Stimulated activated CD4-positive, alpha-beta T cell treated with anti-CD3 and anti-CD28 coated beads, TNF-alpha, amount 100 ng/mL, for 48 hours (primary cell): ENCODE measurements around the gene CTNNA2.

Experiments used
- DNase-seq, 3 donors: peaks; one replicate each; pipeline ENCODE4 v3.0.0-alpha.2; 2020; ENCODE audit warnings: low read depth in 3 of 3

CTNNA2 gene

DNA sequence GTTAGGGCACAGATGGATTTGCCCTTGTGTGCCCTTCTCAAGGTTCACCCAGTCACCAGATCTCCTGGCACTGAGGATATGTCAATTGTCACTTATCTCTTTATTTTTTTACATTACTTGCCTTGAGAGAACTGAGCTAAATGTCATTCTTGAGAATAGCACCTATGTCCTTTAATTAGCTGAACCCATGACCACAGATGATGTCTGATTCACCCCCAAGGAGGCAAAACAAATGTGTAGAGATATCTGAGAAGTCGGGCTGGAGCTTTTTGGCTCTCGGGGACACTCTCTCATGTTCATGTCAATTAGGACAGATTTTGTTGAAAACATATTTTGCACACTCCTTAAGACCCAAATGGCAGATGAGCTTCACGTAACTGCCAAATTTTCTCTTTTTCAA, 963.1 kb downstream of the CTNNA2 start:
- DNase-seq, result no peak

DNA sequence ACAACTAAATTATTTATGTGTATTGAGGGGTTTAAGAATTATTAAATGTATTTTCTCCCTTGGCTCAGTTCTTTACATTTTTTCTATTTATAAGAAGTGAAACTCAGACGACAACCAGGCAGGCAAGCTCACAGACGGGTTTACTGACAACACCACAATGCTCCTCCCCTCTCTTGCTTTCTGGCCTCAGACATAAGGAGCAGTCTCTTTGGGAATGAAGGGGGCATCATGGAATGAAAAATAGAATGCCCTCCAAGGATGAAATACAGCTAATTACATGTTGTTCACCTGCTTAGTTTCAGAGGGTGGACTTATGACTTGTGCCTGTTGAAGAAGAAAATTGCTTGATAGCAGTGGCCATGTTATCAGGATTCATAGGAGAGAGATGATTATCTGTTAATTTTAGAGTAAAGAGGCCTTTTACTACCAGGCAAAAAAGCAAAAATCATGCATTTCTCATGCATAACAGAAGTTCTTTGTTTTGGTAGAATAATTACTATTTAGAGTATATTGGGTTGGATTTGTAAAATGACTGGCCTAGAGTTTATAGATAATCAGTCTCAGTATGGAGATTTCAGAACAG, 963.8 kb downstream of the CTNNA2 start:
- no peak for DNase-seq

DNA sequence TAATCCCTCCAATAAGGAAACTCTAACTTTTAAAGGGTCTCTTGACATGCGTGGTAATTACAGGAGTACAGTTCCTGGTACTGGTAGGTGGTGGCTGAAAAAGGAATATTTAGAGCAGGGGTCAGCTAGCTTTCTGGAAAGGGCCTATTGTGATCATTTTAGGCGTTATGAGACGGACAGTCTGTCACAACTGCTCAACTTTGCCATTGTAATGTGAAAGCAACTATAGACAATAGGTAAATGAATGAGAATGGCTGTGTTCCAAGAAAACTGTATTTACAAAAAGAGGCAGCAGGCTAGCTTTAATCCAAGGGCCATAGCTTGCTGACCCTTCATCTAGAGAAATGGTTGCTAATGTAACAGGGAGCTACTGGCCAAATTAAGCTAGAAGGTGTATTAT, 969.4 kb downstream of the CTNNA2 start:
- DNase-seq, result no peak

DNA sequence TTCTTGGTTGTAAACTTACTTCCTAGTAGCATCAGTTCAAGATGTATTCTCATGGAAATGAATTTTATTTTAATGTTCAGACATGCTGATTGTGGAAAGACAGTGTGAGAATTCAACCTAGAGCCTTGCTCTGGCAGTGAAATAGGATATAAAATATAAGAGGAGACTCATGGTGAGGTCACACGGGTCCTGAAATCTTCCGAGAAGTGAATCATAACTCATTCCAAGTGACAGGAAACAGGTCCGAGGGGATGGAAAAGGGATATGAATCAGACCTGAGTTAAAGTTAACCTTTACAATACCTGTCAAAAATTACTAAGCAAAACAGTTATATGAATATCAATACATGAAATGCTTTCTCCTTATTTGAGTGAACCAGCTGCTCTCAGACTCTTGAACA, 976.9 kb downstream of the CTNNA2 start:
- DNase-seq, result no peak

DNA sequence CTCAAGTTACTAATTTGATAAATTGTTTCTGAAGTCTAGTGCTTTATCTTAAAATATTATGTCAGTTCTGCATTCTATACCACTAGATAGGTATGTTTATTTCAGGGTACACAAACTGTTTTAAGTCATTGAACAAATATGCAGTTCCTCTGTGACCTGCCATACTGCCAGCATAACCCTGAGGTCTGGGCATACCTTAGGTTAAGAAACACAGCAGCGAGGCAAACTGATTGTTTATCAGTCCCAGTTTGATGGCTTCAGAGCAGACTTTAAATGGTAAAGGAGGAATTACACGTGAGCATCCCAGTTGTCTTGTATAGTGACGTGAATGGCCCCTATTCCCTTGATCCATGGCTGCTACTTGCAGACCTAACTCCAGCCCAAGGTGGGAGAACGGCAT, 978.1 kb downstream of the CTNNA2 start:
- no peak for DNase-seq

DNA sequence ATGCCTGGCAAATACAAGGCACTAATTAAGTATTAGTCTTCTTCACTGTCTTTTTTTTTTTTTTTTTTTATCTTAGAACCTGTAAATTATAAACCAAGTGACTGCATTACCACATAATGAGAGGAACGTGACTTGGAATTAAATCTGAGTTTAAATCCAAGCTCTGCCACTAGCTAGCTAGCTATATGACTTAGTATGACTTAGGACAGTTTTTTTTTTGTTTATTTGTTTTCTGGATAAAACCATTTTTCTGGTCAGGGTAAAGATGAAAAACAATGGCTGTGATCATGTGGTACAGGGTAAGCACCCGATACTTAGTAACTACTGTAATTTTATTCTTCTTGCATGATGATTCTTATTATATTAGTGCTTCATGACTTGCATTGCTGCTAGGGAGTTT, 983.5 kb downstream of the CTNNA2 start:
- no peak for DNase-seq

DNA sequence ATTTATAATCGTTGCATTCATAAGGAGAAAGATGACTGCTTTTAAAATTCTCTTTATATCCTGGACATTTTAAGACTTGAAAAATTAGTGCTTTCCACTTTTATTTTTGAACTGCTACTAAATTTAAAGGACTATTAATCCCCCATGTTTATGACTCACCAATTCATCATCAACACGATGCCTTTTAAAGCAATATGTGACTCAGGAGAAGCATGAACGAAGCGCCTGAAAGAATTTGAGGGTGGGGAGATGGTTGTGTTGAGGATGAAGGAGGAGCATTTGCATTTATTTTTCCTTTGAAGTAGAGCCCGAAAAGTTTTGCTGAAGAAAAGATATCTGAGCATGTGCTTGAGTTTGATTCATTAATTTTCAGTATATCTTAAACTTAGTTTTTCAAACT, 983.9 kb downstream of the CTNNA2 start:
- DNase-seq, result no peak

DNA sequence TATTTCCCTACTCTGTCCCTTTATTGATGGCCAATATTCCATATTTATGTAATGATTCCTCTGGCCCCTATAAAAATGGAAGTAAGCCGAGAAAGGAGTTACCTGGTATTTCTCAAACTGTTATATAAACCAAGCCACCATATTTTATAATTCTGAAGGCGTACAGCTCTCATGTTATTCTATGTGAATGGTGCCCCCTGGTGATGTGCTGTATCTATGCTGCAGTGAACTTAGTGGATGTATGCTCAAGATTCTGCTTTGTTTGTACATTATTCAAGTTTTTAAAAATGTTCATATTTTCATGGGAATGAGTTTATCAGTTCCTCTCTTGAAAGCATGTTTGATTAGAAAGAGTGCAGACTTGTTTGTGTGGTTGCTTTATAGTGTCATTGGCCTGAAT, 986.2 kb downstream of the CTNNA2 start:
- no peak for DNase-seq

DNA sequence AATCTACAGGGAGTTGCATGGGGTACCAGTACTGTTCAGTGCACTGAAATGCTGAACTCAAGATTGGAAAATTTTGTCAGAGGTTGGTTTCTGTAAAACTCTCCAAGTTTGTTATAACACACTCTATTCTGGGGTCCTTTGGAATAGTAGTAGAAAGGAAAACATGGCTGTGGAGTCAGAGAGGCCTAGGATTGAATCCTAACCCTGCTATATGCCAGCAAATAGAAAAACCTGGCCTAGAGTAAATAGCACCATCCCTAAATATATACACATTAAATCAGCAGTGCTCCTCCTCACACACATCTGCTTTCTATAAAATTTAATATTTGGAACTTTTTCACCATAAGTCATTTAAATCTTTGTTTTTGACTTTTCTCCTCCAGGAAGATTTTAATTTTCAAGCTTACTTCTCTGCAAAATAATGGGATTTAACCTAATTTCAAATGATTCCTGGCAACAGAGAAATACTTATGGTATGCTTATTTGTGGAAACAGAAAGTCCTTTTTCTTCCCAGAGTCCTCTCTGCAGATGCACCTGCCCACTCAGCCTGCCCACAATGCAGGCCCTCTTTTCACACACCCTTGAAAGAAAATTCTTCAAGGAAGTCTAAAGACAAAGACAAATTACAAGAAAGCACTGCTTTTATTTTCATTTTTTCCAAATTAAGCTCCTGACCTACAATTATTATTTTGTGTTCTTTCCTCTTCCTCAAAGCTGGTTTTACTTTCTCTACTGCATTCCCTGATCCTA, 989.2 kb downstream of the CTNNA2 start:
- DNase-seq, result no peak

DNA sequence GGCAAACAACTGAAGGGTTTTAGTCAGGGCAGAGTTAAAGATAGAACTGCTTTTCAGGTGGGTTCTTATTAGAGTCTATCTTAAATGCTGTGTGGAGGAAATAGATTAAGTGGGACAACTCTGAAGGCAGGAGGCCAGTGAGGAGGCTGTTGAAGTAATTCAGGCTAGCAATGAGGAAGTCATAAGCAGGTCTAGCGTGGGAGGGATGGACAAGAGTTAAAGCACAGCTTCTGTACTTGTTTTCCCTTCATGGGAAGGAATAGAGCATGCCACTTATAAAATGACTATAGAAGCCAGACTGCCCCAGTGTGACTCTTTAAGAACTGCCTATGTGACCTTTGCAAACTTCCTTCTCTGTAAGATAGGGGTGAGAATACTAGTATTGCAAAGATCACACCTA, 993.7 kb downstream of the CTNNA2 start:
- no peak for DNase-seq

DNA sequence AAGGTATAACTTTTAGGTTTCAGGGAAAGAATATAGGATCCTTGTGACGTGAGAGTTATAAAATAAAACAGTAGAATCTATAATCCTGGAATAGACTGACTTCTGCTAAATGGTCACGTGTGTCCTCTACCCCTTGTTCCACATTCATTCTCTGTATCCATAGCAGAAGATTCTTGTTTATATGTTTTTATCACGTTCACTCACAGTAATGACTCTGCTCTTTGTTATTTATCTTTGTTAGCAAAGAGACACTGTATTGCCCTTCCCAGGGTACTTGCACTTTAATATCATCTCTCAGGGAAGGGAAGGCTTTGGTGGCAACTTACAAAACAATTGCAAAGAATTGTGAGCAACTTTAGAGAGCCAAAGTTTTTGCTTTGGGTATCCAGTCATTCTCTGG, 997.9 kb downstream of the CTNNA2 start:
- DNase-seq, result no peak

DNA sequence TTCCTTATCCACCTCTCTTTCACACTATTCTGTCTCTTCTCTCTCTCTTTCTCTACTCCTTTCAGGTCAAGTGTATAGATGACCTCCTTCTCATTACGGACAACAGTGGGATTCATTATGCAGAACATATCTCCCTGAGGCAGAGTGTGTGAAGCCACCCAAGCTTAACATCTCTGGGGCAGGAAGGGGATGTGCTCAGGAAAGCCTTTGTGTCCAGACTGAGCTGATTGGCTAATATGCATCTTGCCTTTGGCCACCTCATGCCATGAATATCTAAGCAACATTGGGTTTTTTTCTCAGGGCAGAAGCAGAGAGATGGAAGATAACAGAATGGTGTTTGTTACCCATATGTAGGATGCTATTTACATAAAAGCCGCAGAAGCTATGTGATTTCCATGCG, 1003.1 kb downstream of the CTNNA2 start:
- no peak for DNase-seq

DNA sequence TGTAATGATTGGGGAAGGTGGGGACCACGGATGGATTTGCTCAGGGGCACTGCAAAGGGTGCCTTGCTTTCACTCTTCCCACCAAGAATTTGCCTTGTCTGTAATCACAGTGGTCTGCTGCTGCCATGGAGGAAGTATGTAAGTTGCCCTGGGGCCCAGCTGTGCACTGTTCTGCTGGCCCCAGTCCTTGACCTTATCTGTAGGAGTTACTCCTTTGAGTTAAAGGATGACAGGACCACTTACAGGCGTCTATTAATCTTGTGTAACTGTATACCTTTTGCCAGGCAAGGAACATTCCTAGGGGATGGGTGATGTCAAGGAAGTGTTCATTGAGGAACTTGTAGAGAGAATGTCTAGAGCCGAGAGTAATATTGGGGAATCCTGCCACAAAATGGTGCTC, 1004.5 kb downstream of the CTNNA2 start:
- no peak for DNase-seq

DNA sequence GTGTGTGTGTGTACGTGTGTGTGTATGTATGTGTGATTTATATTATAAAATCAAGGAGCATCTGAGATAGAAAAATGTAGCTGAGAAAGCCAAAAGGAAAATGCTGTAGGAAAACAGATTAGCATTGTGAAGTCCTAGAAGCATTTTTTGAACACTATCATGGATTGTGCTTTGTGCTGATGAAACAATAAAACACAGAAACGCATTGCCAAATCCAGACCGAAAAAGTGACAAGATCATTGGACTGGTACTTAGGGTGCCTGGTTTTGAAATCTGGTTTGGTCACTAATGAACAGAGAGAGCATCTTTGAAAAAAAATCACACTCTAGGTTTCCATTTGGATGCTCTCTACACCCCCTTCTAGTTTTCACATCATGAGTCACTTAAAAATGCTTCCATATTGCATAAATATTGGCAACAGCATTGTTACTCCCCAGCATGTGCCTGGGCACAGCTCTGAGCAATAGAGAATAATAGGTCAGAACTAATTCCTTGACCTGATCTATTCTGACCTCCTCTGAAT, 1006.3 kb downstream of the CTNNA2 start:
- no peak for DNase-seq

DNA sequence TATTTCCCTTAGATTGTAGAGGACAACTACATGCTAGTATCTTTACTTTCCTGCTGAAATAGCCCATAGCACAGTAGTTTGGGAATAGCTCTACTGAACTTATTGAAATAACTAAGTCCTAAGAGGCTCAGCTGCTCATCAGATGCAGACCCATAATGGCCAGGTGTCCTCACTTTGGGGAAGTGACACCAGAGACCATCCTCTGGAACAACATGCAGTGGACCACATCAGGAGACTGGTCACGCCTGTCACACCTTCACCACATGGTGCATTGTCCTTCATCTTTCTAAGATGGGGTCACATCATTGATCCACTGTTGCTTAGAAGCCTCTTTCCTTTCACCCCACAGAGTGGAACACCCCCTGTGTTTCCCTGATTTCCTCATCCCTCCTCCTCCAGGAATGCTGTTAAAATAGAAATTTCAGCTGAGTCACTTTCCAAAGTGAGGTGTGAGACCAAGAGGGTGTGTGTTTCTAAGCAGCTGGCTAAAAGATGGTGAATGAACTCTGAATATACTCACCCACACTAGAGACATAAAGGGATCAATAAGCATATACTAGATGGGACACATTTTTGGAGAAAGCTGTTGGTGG, 1006.9 kb downstream of the CTNNA2 start:
- no peak for DNase-seq

DNA sequence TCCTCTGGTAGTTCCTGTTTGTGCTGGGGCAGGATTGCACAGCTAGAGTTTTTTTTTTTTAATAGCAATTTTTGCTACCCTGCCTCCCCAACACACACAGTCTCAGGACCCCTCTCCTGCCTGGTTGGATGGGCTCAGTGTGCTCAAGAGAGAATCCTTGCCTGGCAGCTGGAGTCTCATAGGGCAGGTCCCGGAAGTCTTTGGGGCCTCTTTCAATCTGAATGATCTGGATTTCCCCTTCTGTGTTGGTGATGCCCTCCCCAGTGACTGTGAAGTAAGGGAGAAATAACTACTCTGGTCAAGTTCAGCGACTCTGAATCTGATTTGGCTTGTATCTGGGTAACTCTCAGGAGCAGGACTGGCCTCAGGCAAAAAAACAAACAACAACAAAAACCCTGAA, 1012.3 kb downstream of the CTNNA2 start:
- DNase-seq, result no peak

DNA sequence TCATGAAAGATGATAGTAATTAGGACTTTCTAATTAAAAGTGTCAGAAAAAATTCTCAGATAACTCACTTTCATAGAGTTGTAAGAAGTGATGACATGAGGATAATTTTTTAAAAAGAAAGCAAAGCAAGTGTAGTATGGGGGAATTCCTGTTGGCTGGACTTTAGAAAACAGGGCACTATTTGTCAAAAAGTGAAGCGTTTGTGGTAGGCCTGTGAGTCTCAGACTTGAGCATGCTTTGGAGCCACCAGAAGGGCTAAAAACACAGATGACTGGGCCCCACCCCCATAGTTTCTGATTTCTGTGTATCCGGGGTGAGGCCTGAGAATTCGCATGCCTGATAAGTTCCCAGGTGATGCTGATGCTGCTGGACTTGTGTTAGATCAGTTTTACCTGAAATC, 1014.3 kb downstream of the CTNNA2 start:
- DNase-seq, result no peak

DNA sequence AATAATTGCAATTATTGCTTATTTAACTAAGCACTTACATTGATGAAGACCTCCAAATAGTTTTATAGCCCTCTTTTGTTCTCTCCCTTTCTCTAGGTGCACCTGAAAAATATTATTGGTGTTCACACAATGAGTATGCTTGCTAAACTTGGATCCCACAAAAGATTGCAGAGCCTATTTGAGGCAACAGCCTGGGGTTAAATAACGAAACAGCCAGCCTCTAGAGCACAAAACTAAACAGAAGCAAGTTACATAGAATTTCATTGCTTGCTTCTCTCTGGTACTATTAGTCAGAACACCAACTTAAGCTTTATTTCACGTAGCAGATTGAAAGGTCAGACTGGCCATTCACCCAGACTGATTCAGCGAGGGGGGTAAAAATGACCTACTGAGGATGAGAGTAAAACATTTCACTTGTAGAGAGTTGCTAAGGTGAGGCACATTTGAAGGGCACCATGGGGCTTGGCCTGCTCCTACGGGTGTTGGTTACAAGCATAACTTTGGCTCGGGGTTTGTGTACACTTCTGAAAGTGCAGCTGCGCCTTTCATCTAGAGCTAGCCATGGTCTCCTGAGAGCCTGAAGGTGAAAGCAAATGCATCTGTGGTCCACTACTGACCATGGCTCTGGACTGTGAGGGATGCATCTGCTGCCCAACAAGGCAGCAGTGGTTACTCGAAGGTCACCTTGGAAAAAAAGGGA, 1016.8 kb downstream of the CTNNA2 start:
- DNase-seq, result no peak

DNA sequence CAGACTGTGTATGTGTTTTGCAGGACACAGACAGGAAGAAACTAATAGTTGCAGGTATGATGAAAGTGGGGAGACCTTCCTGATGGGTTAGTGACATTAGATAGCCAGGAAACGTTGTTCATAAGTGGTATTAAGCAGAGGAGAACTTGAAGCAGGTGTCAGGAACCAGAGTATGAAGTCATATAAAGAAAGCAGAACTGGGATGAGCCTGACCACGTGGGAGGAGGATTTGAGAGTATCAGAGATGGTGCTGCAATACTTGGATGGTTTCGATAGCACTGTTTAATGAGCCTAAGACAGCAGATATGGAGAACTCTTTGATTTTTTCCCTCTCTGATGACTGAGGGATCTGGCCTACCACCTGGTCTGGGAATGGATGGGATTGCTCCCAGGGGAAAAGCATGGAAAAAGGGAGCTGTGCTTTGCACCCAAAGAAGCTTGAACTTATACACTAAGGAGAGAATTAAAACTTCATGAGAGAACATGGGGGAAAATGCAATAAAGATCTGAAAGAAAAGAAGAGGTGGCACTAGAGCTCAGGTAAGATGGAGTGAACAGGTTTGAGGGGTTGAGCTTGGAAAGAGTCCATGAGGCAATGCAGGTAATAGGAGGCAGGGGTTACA, 1017.7 kb downstream of the CTNNA2 start:
- no peak for DNase-seq

DNA sequence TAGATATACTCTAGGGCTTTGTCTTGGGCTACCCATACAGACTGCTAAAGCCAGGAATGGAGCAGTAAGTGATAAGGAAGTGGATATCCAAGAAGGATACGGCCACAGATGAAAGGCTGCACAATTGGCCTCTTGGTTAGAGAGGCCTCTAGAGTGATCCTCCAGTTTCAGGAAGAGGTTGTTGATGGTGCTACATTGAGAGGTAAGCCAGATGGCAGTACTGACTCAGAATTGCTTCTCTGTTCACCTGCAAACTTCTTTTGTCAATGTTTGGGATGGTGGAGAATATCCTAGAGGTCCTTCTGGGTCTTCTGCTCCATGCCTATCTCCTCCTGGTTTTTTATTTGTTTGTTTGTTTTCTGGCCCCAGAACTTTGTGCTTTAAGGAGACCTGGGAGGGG, 1018.5 kb downstream of the CTNNA2 start:
- DNase-seq, result no peak

DNA sequence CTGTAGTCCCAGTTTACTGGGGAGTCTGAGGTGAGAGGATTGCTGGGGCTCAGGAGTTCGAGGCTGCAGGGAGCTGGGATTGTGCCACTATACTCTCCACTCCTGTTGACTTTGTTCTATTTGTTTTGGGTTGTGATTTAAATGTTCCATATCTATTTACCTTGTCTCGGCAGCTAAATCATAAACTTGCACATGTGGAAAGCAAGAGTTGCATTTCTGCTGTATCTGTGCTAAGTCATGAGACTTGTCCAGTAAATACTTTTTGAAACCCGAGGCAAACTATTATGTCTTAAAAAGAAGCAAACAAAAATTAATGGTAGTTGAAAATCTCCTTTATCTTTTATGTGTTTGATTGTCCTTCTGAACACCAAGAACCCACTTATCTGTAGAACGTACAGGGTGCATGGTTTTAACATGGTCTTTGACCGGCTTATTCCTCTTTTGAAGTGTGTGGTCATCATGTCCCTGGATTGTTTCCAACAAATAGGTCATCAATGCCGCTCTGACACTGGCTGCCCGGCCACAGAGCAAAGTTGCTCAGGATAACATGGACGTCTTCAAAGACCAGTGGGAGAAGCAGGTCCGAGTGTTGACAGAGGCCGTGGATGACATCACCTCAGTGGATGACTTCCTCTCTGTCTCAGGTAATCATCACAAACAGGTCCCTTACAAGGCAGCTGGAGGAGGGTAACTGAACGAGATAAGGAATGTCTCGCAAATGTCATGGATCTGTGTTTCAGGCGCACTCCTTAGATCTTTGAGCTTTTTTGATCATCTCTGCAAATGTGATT, 1032.8 kb downstream of the CTNNA2 start:
- no peak for DNase-seq
